OCI-LY7 (cell line): ENCODE measurements around the gene HNRNPAB.

Experiments
- EZH2phosphoT487 ChIP-seq: fragments of 200-600 bp; sonication (generic); IDR thresholded peaks from 2 replicates; pipeline ENCODE4 v1.6.1; 2018; ENCODE audit warnings: low read depth, borderline replicate concordance, mild to moderate bottlenecking, mixed run types, antibody characterized with exemption, low read length, moderate library complexity, mixed read lengths
- TF ChIP-seq, protein P1 (sequence below): fragments of 200-600 bp; sonication (generic); conservative IDR thresholded peaks from 2 replicates; pipeline ENCODE4 v1.5.1; 2014; ENCODE audit warnings: mild to moderate bottlenecking, antibody characterized with exemption, low read length, moderate library complexity, mixed read lengths

GRCh38 chr5:178211095-178212048 is 7.0 kb downstream of the HNRNPAB start:
- TF ChIP-seq, protein P1, sequence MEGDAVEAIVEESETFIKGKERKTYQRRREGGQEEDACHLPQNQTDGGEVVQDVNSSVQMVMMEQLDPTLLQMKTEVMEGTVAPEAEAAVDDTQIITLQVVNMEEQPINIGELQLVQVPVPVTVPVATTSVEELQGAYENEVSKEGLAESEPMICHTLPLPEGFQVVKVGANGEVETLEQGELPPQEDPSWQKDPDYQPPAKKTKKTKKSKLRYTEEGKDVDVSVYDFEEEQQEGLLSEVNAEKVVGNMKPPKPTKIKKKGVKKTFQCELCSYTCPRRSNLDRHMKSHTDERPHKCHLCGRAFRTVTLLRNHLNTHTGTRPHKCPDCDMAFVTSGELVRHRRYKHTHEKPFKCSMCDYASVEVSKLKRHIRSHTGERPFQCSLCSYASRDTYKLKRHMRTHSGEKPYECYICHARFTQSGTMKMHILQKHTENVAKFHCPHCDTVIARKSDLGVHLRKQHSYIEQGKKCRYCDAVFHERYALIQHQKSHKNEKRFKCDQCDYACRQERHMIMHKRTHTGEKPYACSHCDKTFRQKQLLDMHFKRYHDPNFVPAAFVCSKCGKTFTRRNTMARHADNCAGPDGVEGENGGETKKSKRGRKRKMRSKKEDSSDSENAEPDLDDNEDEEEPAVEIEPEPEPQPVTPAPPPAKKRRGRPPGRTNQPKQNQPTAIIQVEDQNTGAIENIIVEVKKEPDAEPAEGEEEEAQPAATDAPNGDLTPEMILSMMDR: no peak
- TF ChIP-seq EZH2phosphoT487: no peak
